Osteocyte (in vitro differentiated cells): ENCODE data around the gene PRPS1L1. TPM values are rescaled to one million over a fixed set of nuclear protein-coding genes. Genes with fewer than 3 reads are reported as not detected.

Experiments used
- DNase-seq: peaks from one replicate; pipeline ENCODE4 v3.0.0; 2021; ENCODE audit warnings: mixed read lengths; ENCODE audit not compliant: unreplicated experiment; ENCODE audit errors: extremely low spot score
- H3K27ac Mint-ChIP-seq: one replicate; pipeline ENCODE4 v1.8.0; 2021; ENCODE audit warnings: mild to moderate bottlenecking, mixed read lengths; ENCODE audit not compliant: unreplicated experiment
- H3K27me3 Mint-ChIP-seq: one replicate; pipeline ENCODE4 v1.8.0; 2021; ENCODE audit warnings: mixed read lengths; ENCODE audit not compliant: unreplicated experiment
- H3K36me3 Mint-ChIP-seq: one replicate; pipeline ENCODE4 v1.8.0; 2021; ENCODE audit warnings: mixed read lengths; ENCODE audit not compliant: unreplicated experiment
- H3K4me1 Mint-ChIP-seq: one replicate; pipeline ENCODE4 v1.8.0; 2021; ENCODE audit warnings: mixed read lengths; ENCODE audit not compliant: unreplicated experiment
- H3K4me3 Mint-ChIP-seq: one replicate; pipeline ENCODE4 v1.8.0; 2021; ENCODE audit warnings: mild to moderate bottlenecking, moderate library complexity, mixed read lengths; ENCODE audit not compliant: unreplicated experiment
- H3K9me3 Mint-ChIP-seq: one replicate; pipeline ENCODE4 v1.8.0; 2021; ENCODE audit warnings: mixed read lengths; ENCODE audit not compliant: unreplicated experiment
- total RNA-seq: library from RNA; stranded (reverse); gene quantifications from 2 replicates; pipeline ENCODE4 v1.2.1, GENCODE V29; 2021
- TF ChIP-seq, protein P1 (sequence below): fragments of 200-600 bp; sonication (generic); IDR thresholded peaks from 2 replicates; pipeline ENCODE4 v1.5.0; 2021; ENCODE audit warnings: antibody characterized with exemption, mild to moderate bottlenecking, moderate library complexity

Gene PRPS1L1
- total RNA-seq, 1 donor from 2014 or later: not detected

DNA sequence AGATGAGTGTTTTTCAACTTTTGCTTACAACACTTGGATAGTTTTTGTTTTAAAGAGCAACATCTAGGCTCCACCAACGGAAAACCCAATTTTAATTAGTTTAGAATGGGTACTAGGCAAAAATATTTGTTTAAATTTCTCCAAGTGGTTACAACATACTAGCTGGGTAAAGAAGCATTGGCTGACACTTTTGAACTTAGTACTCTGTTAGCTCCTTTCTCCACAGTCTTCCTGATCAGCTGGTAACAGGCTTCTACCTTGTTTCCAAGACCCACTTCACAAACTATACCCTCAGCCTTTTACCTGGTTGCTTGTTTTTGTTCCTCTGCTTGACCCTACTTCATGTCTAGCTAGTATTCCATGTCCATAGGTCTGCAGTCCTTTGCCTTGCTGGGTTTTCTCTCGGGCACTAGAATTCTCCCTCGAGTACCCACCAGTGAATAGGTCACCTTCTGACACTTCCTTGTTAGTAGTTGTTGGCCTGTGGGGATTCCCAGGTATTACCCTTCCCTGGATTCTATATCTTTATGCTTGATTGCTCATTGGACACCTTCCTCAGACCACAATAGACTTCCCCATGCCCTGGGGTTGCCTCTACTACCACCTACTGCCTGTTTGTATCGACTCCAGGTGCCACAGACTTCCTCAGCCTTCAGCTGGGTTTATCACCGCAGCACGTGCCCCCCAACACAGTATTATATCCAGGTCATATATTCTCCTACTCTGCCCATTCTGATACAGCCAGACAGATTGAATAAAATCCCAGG is 42.0 kb downstream of the PRPS1L1 start:
- Mint-ChIP-seq H3K27ac (no peak overlapping the region), H3K27me3 (no peaks in the 10 kb centered on the region), H3K4me3 (no peak overlapping the region), H3K4me1 (peaks cover 3% of the 10 kb centered on the region), H3K9me3 (no peaks in the 10 kb centered on the region), H3K36me3 (no peaks in the 10 kb centered on the region)
- no peak for DNase-seq
- TF ChIP-seq, protein P1, sequence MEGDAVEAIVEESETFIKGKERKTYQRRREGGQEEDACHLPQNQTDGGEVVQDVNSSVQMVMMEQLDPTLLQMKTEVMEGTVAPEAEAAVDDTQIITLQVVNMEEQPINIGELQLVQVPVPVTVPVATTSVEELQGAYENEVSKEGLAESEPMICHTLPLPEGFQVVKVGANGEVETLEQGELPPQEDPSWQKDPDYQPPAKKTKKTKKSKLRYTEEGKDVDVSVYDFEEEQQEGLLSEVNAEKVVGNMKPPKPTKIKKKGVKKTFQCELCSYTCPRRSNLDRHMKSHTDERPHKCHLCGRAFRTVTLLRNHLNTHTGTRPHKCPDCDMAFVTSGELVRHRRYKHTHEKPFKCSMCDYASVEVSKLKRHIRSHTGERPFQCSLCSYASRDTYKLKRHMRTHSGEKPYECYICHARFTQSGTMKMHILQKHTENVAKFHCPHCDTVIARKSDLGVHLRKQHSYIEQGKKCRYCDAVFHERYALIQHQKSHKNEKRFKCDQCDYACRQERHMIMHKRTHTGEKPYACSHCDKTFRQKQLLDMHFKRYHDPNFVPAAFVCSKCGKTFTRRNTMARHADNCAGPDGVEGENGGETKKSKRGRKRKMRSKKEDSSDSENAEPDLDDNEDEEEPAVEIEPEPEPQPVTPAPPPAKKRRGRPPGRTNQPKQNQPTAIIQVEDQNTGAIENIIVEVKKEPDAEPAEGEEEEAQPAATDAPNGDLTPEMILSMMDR: no peak

DNA sequence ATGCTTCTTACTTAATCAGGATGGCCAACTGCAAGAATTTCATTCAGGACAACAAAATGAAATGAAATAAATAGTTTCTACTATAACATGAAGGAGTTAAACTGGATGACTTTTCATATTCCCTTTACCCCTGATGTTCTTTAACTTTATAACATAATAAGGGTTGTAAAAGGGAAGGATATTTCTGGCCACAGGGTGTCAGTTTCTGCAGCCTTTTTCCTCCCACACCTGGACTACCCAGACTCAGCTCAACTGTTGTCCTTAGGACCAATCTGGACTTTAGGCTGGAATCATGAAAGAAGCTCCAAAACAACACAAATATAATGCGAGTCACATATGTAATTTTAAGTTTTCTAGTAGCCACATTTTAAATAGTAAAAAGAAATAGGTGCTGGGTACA is 43.4 kb downstream of the PRPS1L1 start:
- H3K4me1 Mint-ChIP-seq: peaks cover 3% of the 10 kb centered on the region
- TF ChIP-seq, protein P1: no peak
- no peak overlapping the region for H3K27ac Mint-ChIP-seq
- no peak overlapping the region for H3K4me3 Mint-ChIP-seq
- H3K36me3 Mint-ChIP-seq: no peaks in the 10 kb centered on the region
- DNase-seq: no peak
- no peaks in the 10 kb centered on the region for H3K9me3 Mint-ChIP-seq
- H3K27me3 Mint-ChIP-seq: no peaks in the 10 kb centered on the region

DNA sequence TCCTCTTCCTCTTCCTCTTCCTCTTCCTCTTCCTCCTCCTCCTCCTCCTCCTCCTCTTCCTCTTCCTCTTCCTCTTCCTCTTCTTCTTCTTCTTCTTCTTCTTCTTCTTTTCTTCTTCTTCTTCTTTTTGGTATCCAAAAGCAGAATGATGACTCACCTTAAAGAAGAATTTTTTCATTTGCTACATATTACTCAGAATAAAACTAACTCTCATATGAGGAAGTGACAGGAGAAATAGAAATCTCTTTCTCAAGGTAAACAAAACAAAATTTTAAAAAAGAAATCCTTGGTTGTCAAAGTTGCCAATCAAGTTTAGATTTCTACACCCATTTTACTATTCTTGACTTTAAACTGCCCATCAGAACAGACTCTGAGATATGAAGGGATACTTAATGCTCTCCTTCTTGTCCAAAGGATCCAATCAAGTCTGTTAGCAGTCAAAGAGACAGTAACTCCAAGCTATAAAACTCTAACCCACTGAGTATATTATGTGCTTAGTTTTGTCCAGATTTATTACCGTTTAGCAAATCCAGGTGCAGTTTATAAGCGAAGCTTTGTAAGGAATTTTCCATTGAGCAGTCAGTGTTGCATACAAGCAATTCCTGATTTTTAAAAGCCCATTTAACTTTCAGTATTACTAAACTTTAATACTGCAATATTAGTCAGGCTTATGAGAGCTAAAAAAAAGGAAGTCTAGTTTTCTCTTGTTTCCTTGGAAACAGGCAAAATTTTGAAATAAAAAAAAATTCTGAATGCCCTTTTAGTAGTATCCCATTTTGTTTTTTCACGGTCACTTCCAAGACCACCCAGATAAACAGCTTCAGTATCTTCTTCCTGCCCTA is 44.2 kb downstream of the PRPS1L1 start:
- H3K9me3 Mint-ChIP-seq: no peaks in the 10 kb centered on the region
- H3K27ac Mint-ChIP-seq: no peak overlapping the region
- DNase-seq: no peak
- no peak overlapping the region for H3K4me3 Mint-ChIP-seq
- TF ChIP-seq, protein P1: no peak
- no peaks in the 10 kb centered on the region for H3K36me3 Mint-ChIP-seq
- H3K27me3 Mint-ChIP-seq: no peaks in the 10 kb centered on the region
- peaks cover 3% of the 10 kb centered on the region for H3K4me1 Mint-ChIP-seq

DNA sequence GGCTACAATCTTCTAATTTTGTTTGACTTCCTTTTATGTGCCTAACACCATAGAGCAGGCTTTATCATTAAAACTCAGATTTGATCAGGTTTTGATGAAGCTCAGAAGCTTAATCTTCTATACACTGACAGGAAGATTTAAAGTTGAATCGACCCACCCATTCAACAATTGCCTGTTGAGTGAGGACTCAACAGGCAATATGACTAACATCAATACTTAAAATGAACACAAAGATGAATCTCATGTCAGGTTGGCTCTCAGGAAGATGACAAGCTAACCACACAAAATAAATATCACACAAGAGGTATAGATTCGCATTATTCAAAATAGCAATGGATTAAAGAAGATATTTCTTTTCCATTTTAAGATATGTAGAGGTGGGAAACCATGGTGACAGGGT is 50.7 kb downstream of the PRPS1L1 start:
- Mint-ChIP-seq H3K27me3 (no peaks in the 10 kb centered on the region), H3K36me3 (no peaks in the 10 kb centered on the region), H3K27ac (no peak overlapping the region), H3K4me1 (no peaks in the 10 kb centered on the region), H3K4me3 (no peak overlapping the region), H3K9me3 (no peaks in the 10 kb centered on the region)
- TF ChIP-seq, protein P1: no peak
- no peak for DNase-seq

Other genes starting within 250 kb of the PRPS1L1 start
- 48.7 and 49.5 TPM in 2 replicates for gene SNX13, start 87.4 kb downstream of the PRPS1L1 start, total RNA-seq